ENCODE measurements around the gene TRIM74.
"Not testable (repeated sequence)": the region's sequence is repeated elsewhere in the genome, so short reads cannot be mapped to it uniquely, and the experiment has no call there.

TRIM74 gene

GRCh38 chr7:72960626-72961345 is 8.5 kb downstream of the TRIM74 start:
- DNase-seq (ENCODE audit: low read depth); H3K4me3 ChIP-seq (ENCODE audit: low read length): not testable (repeated sequence)

DNA sequence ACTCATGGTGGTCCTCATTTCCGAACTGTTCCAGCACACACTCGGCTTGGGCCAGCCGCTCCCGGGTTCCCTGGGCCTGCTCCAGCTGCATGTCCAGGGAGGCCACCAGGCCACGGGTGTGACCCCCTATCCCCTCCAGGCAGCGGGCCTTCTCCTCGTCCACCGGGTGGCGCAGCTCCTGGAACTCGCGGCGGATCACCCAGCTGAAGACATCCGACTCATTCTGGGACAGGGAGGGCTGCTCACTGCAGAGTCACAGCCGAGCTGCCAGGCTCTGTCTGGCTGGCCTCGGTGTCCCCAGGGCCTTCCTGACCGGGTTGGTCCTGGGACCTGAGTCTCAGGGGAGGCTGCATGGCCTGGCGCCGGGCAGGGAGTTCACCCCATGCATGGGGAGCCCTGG is 9.2 kb downstream of the TRIM74 start:
- H3K4me3 ChIP-seq (ENCODE audit: low read length); DNase-seq (ENCODE audit: low read depth): not testable (repeated sequence)

GRCh38 chr7:72954563-72955198 is 14.6 kb downstream of the TRIM74 start:
- not testable (repeated sequence) for DNase-seq (ENCODE audit: low read depth)

GRCh38 chr7:72953901-72954562 is 15.2 kb downstream of the TRIM74 start:
- peak overlapping the region; percentile 34 for H3K4me3 ChIP-seq (ENCODE audit: low read length)
- DNase-seq (ENCODE audit: low read depth), result not testable (repeated sequence)

More at GRCh38 chr7:72954563-72955198, 14.6 kb downstream of the TRIM74 start:
- not testable (repeated sequence) for H3K4me3 ChIP-seq (ENCODE audit: low read length)

GRCh38 chr7:72950432-72950831 is 18.8 kb downstream of the TRIM74 start:
- not testable (repeated sequence) for DNase-seq (ENCODE audit: low read depth); H3K4me3 ChIP-seq (ENCODE audit: low read length)

- not testable (repeated sequence) for DNase-seq (ENCODE audit: low read depth); H3K4me3 ChIP-seq (ENCODE audit: low read length)
These were observed 19.6 kb downstream of the TRIM74 start for GRCh38 chr7:72949686-72950085.

GRCh38 chr7:72949276-72949675 is 20.0 kb downstream of the TRIM74 start:
- DNase-seq (ENCODE audit: low read depth); H3K4me3 ChIP-seq (ENCODE audit: low read length): not testable (repeated sequence)

DNA sequence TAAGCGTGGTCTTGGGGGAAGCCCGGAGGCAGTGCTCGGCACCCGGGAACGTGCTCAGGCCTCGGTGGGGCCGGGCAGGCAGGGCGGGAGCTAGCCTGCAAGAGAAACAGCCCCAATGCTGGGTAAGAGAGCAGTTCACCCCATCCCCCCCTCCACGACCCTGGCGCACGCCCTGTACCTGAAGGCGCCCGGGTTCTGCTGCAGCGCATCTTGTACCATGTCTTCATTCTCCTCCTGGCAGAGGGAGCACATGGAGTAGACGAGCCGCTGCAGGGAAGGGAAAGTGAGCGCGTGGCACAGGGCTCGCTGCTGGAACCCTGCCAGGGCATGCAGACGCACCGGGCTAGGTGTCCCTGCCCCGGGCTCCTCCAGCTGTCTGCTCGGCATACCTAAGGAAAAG is 20.6 kb downstream of the TRIM74 start:
- DNase-seq (ENCODE audit: low read depth); H3K4me3 ChIP-seq (ENCODE audit: low read length): not testable (repeated sequence)

GRCh38 chr7:72946130-72946745 is 23.0 kb downstream of the TRIM74 start:
- not testable (repeated sequence) for H3K4me3 ChIP-seq (ENCODE audit: low read length)
- TF ChIP-seq CTCF (conservative IDR thresholded peaks at IDR 0.05; ENCODE audit: low read depth, low read length), result peak; percentile 22

GRCh38 chr7:72945597-72945996 is 23.7 kb downstream of the TRIM74 start:
- H3K4me3 ChIP-seq (ENCODE audit: low read length); DNase-seq (ENCODE audit: low read depth): not testable (repeated sequence)

More at GRCh38 chr7:72946130-72946745, 23.0 kb downstream of the TRIM74 start:
- DNase-seq (ENCODE audit: low read depth), result not testable (repeated sequence)

DNA sequence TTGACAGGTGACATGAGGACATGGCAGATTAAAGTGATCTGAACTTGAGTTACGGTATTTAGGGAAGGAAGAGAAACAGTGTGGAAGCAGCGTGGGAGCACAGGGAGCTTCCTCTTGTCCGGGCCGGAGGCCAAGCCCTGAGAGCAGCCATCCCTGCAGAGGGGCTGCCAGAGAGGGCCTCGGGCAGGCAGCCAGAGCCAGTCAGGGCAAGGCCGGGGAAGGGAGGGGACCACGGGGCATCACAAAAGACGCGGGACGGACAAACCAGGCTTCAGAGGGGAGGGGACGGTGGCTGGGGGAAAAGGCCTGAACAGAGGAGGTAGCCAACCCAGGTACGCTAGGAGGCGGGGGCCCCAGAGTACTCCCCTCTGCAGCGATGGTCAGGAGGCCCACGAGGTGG is 24.3 kb downstream of the TRIM74 start:
- not testable (repeated sequence) for H3K4me3 ChIP-seq (ENCODE audit: low read length); DNase-seq (ENCODE audit: low read depth)

- not testable (repeated sequence) for DNase-seq (ENCODE audit: low read depth); H3K4me3 ChIP-seq (ENCODE audit: low read length)
These were observed 26.3 kb downstream of the TRIM74 start for GRCh38 chr7:72942956-72943355.

- not testable (repeated sequence) for DNase-seq (ENCODE audit: low read depth); H3K4me3 ChIP-seq (ENCODE audit: low read length)
These were observed 27.1 kb downstream of the TRIM74 start for GRCh38 chr7:72942022-72942705.

DNA sequence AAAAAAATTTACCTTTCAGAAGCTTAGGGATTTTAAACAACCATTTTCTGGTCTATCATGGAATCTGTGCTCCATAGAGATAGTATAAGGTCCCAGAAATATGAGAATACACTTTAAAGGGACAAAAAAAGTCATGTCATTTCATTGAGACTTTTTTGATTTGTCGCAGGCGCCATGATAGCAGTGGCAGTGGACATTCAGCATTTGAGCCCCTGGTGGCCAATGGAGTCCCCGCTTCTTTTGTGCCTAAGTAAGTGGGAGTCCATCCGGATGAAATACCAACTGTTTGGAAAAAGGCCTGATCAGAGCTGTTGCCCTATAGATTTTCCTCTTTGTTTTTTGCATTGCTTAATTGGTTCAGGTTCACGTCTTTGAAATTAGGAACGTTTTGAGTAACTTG is 41.0 kb downstream of the TRIM74 start:
- not testable (repeated sequence) for H3K4me3 ChIP-seq (ENCODE audit: low read length); DNase-seq (ENCODE audit: low read depth)

DNA sequence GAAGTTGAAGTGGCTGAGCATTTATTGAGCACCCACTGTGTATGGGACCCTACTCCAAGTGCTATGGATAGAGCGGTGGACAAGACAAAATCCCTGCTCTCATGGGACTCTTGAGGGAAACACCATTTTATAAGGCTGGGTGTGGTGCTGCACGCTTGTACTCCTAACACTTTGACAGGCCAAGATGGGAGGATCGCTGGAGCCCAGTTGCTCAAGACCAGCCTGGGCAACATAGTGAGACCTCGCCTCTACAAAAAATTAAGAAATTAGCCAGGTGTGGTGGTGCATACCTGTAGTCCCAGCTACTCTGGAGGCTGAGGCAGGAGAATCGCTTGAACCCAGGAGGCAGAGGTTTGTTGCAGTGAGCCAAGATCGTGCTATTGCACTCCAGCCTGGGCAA is 41.5 kb downstream of the TRIM74 start:
- not testable (repeated sequence) for H3K4me3 ChIP-seq (ENCODE audit: low read length); DNase-seq (ENCODE audit: low read depth)

Measured in retinal pigment epithelial cell (primary cell).